ENCODE results near the gene NEB.
"Not testable (repeated sequence)": the region's sequence is repeated elsewhere in the genome, so short reads cannot be mapped to it uniquely, and the experiment has no call there.

Gene NEB

GRCh38 chr2:151761193-151761592 is 26.9 kb upstream of the NEB start:
- DNase-seq (ENCODE audit: low spot score): no peak

GRCh38 chr2:151760139-151760650 is 25.9 kb upstream of the NEB start:
- no peak for DNase-seq (ENCODE audit: low spot score)

GRCh38 chr2:151758744-151759143 is 24.5 kb upstream of the NEB start:
- DNase-seq (ENCODE audit: low spot score): no peak

GRCh38 chr2:151757861-151758260 is 23.6 kb upstream of the NEB start:
- DNase-seq (ENCODE audit: low spot score): no peak

- DNase-seq (ENCODE audit: low spot score): no peak
Measured at GRCh38 chr2:151756820-151757219, 22.5 kb upstream of the NEB start.

- no peak for DNase-seq (ENCODE audit: low spot score)
Measured at GRCh38 chr2:151754253-151754897, 20.1 kb upstream of the NEB start.

- no peak for DNase-seq (ENCODE audit: low spot score)
Measured at GRCh38 chr2:151753540-151753939, 19.3 kb upstream of the NEB start.

GRCh38 chr2:151745261-151745660 is 11.0 kb upstream of the NEB start:
- DNase-seq (ENCODE audit: low spot score): not testable (repeated sequence)

GRCh38 chr2:151730262-151730975 is 3.9 kb downstream of the NEB start:
- no peak for DNase-seq (ENCODE audit: low spot score)

- DNase-seq (ENCODE audit: low spot score): no peak
Measured at GRCh38 chr2:151729837-151730236, 4.4 kb downstream of the NEB start.

- no peak for DNase-seq (ENCODE audit: low spot score)
Measured at GRCh38 chr2:151729415-151729811, 4.9 kb downstream of the NEB start.

- DNase-seq (ENCODE audit: low spot score): no peak
Measured at GRCh38 chr2:151728804-151729414, 5.4 kb downstream of the NEB start.

GRCh38 chr2:151727593-151728552 is 6.4 kb downstream of the NEB start:
- DNase-seq (ENCODE audit: low spot score): no peak

- DNase-seq (ENCODE audit: low spot score): no peak
Measured at GRCh38 chr2:151721161-151721560, 13.1 kb downstream of the NEB start.

- no peak for DNase-seq (ENCODE audit: low spot score)
Measured at GRCh38 chr2:151720521-151720920, 13.8 kb downstream of the NEB start.

- DNase-seq (ENCODE audit: low spot score): no peak
Measured at GRCh38 chr2:151718796-151719195, 15.5 kb downstream of the NEB start.

GRCh38 chr2:151718247-151718646 is 16.0 kb downstream of the NEB start:
- no peak for DNase-seq (ENCODE audit: low spot score)

GRCh38 chr2:151716721-151717120 is 17.6 kb downstream of the NEB start:
- DNase-seq (ENCODE audit: low spot score): no peak

GRCh38 chr2:151713291-151713903 is 20.9 kb downstream of the NEB start:
- DNase-seq (ENCODE audit: low spot score): no peak

- DNase-seq (ENCODE audit: low spot score): no peak
Measured at GRCh38 chr2:151711025-151711424, 23.3 kb downstream of the NEB start.

GRCh38 chr2:151708788-151709187 is 25.5 kb downstream of the NEB start:
- DNase-seq (ENCODE audit: low spot score): no peak

GRCh38 chr2:151707857-151708256 is 26.4 kb downstream of the NEB start:
- DNase-seq (ENCODE audit: low spot score): no peak
